Smooth muscle cell (in vitro differentiated cells): ENCODE results near the gene FLAD1. TPM values are rescaled to one million over a fixed set of nuclear protein-coding genes. Genes with fewer than 3 reads are reported as not detected.
A peak's percentile ranks its signal among the peaks of the same experiment; 100 is the strongest.

ENCODE experiments used
- DNase-seq: peaks from one replicate; lab custom pipeline; 2025; ENCODE audit not compliant: unreplicated experiment; lab: John Stamatoyannopoulos, UW
- H2AFZ ChIP-seq: fragments of 200-600 bp; sonication (generic); 2 replicates; pipeline ENCODE4 v1.6.0; 2016; ENCODE audit warnings: antibody characterized with exemption, low read depth, mild to moderate bottlenecking
- H3F3A ChIP-seq: fragments of 200-600 bp; sonication (generic); 2 replicates; pipeline ENCODE4 v1.6.0; 2017; ENCODE audit warnings: antibody characterized with exemption, low read depth
- H3K27ac ChIP-seq: fragments of 200-600 bp; sonication (generic); 2 replicates; pipeline ENCODE4 v1.5.1; 2016; ENCODE audit warnings: low read depth, mild to moderate bottlenecking
- H3K27me3 ChIP-seq: fragments of 200-600 bp; sonication (generic); 2 replicates; pipeline ENCODE4 v1.6.1; 2016; ENCODE audit warnings: low read depth, mild to moderate bottlenecking
- H3K36me3 ChIP-seq: fragments of 200-600 bp; sonication (generic); 2 replicates; pipeline ENCODE4 v1.5.1; 2016; ENCODE audit warnings: low read depth
- H3K4me1 ChIP-seq: fragments of 200-600 bp; sonication (generic); 2 replicates; pipeline ENCODE4 v1.5.1; 2016; ENCODE audit warnings: low read depth
- H3K4me2 ChIP-seq: fragments of 200-600 bp; sonication (generic); 2 replicates; pipeline ENCODE4 v1.6.0; 2016; ENCODE audit warnings: mild to moderate bottlenecking
- H3K4me3 ChIP-seq: fragments of 200-600 bp; sonication (generic); 2 replicates; pipeline ENCODE4 v1.5.1; 2016; ENCODE audit warnings: mild to moderate bottlenecking
- H3K79me2 ChIP-seq: fragments of 200-600 bp; sonication (generic); 2 replicates; pipeline ENCODE4 v1.6.0; 2016; ENCODE audit warnings: low read depth, mild to moderate bottlenecking
- H3K9ac ChIP-seq: fragments of 200-600 bp; sonication (generic); 2 replicates; pipeline ENCODE4 v1.6.0; 2016; ENCODE audit warnings: low read depth
- H3K9me3 ChIP-seq: fragments of 200-600 bp; sonication (generic); replicated peaks from 2 replicates; pipeline ENCODE4 v1.5.1; 2016; ENCODE audit warnings: low read depth
- H4K20me1 ChIP-seq: fragments of 200-600 bp; sonication (generic); 2 replicates; pipeline ENCODE4 v1.6.0; 2016; ENCODE audit warnings: low read depth
- CTCF ChIP-seq: fragments of 200-600 bp; sonication (generic); IDR thresholded peaks from 2 replicates; pipeline ENCODE4 v1.5.1; 2017; ENCODE audit warnings: borderline replicate concordance, mild to moderate bottlenecking, antibody characterized with exemption; ENCODE audit not compliant: insufficient read depth, poor library complexity, severe bottlenecking
- WGBS: methylation state at CpG from one replicate; pipeline ENCODE4 v1.1.7; 2016; ENCODE audit warnings: low lambda C conversion rate; 5-methylcytosine and 5-hydroxymethylcytosine counted together
- polyA plus RNA-seq: library from polyadenylated mRNA; unstranded; fragments of >200 nt; fragmentation: Nextera tagmentation; extraction: Ambion mirVana; gene quantifications from 2 replicates; pipeline ENCODE4 v1.2.1, GENCODE V29; 2016
- total RNA-seq: library from RNA; depleted of rRNA; stranded (reverse); fragments of >200 nt; gene quantifications from 2 replicates; pipeline ENCODE4 v1.2.3, GENCODE V29; 2014

FLAD1 gene
- total and polyA plus RNA-seq, 2 experiments from 2014 or later: 31.1 to 51.4 TPM

GRCh38 chr1:154938604-154939399 is 44.3 kb upstream of the FLAD1 start:
- H3K9me3 ChIP-seq: no peaks in the 10 kb centered on the region
- H4K20me1 ChIP-seq: no peaks in the 10 kb centered on the region
- no peak for TF ChIP-seq CTCF
- peak overlapping the region; percentile 96 for H3K27ac ChIP-seq
- no peak overlapping the region for H3K4me2 ChIP-seq
- no peak overlapping the region for H3K4me3 ChIP-seq
- no peak overlapping the region for H3K9ac ChIP-seq
- H3K36me3 ChIP-seq: no peaks in the 10 kb centered on the region
- H3K4me1 ChIP-seq: peaks cover 15% of the 10 kb centered on the region
- DNase-seq: no peak
- no peaks in the 10 kb centered on the region for H3F3A ChIP-seq
- H2AFZ ChIP-seq: no peak overlapping the region
- WGBS: 96% methylated on average over 7 of the region's 7 CpGs
- H3K27me3 ChIP-seq: no peaks in the 10 kb centered on the region
- H3K79me2 ChIP-seq: no peaks in the 10 kb centered on the region

GRCh38 chr1:154940213-154940560 is 43.0 kb upstream of the FLAD1 start:
- Histone ChIP-seq H3K4me2 (no peak overlapping the region), H4K20me1 (no peaks in the 10 kb centered on the region), H3K79me2 (no peaks in the 10 kb centered on the region), H3K4me1 (peaks cover 15% of the 10 kb centered on the region), H3K27me3 (no peaks in the 10 kb centered on the region), H2AFZ (no peak overlapping the region), H3K9me3 (no peaks in the 10 kb centered on the region), H3K9ac (no peak overlapping the region), H3K4me3 (no peak overlapping the region), H3K36me3 (no peaks in the 10 kb centered on the region), H3K27ac (no peak overlapping the region), H3F3A (no peaks in the 10 kb centered on the region)
- no peak for TF ChIP-seq CTCF
- no peak for DNase-seq
- WGBS: 92% methylated on average over 1 of the region's 1 CpG

GRCh38 chr1:154940651-154941194 is 42.4 kb upstream of the FLAD1 start:
- no peak overlapping the region for H3K27ac ChIP-seq
- no peak overlapping the region for H3K4me3 ChIP-seq
- H3K36me3 ChIP-seq: no peaks in the 10 kb centered on the region
- H3K9me3 ChIP-seq: no peaks in the 10 kb centered on the region
- H3K4me1 ChIP-seq: peaks cover 15% of the 10 kb centered on the region
- TF ChIP-seq CTCF: no peak
- H3K27me3 ChIP-seq: no peaks in the 10 kb centered on the region
- H3F3A ChIP-seq: no peaks in the 10 kb centered on the region
- WGBS: 82% methylated on average over 8 of the region's 8 CpGs
- H4K20me1 ChIP-seq: no peaks in the 10 kb centered on the region
- no peak overlapping the region for H2AFZ ChIP-seq
- no peak overlapping the region for H3K4me2 ChIP-seq
- no peak overlapping the region for H3K9ac ChIP-seq
- H3K79me2 ChIP-seq: no peaks in the 10 kb centered on the region
- no peak for DNase-seq
